Inferior parietal cortex (tissue), 1 donor: ENCODE results near the gene SERPINC1.
"Not testable (repeated sequence)": the region's sequence is repeated elsewhere in the genome, so short reads cannot be mapped to it uniquely, and the experiment has no call there.

Experiments used
- DNase-seq: peaks from one replicate; pipeline ENCODE4 v3.0.0-alpha.2; 2016; ENCODE audit errors: extremely low spot score

Gene SERPINC1

DNA sequence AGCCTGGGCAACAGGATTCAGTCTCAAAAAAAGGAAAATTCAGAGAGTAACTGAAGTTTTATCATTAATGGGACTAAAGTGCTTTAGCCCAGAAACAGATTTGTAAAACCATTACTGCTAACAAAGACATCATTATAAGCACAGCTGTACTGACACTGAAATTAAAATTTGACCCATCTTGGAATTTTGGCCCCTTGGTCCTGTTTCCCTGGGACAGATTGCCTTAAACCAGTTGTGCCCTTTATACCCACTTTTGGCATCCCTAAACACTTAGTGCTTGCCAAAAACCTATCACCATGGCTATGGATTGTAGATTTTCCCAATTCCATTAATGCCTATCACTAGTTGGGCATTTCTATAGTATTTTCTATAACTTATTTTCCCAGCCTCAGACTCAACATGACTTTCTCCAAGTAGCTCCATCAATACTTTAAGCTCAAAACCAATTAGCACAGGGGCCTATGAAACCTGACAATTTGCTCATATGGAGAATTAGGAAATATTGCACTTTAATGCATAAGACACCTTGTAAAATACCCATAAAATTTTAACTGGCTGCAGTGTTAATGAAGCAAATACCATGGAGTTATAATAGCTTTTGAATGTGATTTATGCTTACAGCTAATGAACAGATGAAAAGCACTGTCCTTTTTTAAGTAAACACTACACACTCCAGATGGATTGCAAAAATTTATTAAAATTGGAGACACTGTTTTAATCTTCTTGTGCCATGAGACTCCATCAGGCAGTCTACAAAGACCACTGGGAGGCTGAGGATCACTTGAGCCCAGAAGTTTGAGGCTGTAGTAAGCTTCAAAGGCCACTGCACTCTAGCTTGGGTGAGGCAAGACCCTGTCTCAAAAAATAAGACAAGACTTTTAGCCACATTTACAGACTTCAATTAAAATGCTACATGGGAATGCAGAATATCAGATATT is 53.6 kb downstream of the SERPINC1 start:
- no peak for DNase-seq

- no peak for DNase-seq
Measured at GRCh38 chr1:173862769-173863223, 54.3 kb downstream of the SERPINC1 start.

DNA sequence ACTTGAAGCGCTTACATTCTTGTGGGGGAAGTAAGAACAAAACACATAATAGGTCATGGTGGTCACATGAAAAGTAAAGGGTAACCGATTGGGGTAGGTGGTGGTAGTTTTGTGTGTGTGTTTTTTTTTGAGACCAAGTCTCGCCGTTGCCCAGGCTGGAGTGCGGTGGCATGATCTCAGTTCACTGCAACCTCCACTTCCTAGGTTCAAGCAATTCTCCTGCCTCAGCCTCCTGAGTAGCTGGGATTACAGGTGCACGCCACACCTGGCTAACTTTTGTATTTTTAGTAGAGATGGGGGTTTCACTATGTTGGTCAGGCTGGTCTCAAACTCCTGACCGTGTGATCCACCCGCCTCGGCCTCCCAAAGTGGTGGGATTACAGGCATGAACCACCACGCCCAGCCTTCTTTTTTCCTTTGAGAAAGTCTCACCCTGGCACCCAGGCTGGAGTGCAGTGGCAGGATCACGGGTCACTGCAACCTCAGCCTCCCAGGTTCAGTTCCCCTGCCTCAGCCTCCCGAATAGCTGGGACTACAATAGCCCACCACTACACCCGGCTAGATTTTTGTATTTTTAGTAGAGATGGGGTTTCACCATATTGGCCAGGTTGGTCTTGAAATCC is 54.9 kb downstream of the SERPINC1 start:
- DNase-seq = not testable (repeated sequence)

- no peak for DNase-seq
Measured at GRCh38 chr1:173861731-173862145, 55.4 kb downstream of the SERPINC1 start.

- DNase-seq = no peak
Measured at GRCh38 chr1:173860065-173860464, 57.1 kb downstream of the SERPINC1 start.

- DNase-seq = not testable (repeated sequence)
Measured at GRCh38 chr1:173859547-173859946, 57.6 kb downstream of the SERPINC1 start.

DNA sequence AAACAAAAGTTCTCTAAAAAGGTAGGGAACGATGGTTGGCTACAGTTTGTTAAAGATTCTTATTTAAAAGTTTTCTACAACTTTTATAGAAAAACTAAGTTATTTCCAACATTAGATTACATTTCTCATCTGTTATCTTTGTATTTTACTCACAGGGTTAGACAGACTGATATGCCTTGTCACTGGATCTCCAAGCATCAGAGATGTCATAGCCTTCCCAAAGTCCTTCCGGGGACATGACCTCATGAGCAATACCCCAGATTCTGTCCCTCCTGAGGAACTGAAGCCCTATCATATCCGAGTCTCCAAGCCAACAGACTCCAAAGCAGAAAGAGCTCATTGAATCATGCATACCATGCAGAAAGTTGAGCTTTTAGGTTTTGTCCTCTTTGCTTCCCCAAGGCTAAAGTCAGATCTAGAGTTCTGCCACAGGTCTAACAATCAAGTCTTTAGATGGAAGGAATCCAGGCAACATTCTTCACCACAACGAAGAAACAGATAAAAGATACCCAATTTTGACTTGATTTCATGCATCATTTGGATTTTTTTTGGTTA is 59.7 kb downstream of the SERPINC1 start:
- no peak for DNase-seq

DNA sequence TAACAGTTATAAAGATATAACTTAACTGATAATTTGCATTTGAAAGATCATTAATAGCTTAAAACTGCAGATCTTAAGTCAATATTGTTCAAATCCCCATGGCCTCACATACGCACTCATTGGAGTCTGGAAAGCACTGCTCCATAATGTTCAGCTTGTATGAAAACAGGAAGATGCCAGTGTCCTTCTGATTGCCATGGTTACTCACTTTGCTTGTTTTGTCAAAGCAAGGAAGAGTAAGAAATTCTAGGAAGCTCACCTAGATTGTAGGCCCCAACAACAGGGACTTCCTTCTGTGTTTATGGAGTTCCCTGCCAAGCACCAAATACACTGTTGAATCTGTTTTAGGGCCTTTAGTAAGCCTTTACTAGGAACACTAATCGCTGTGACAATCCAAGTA is 60.2 kb downstream of the SERPINC1 start:
- DNase-seq = no peak

- no peak for DNase-seq
Measured at GRCh38 chr1:173856014-173856413, 61.1 kb downstream of the SERPINC1 start.
